Stimulated activated CD8-positive, alpha-beta memory T cell treated with anti-CD3 and anti-CD28 coated beads, Interleukin-4, amount 100 ng/mL, for 24 hours (primary cell): Measurements from ENCODE around the gene KCTD10.
A peak's percentile ranks its signal among the peaks of the same experiment; 100 is the strongest.

Source experiments
- DNase-seq: peaks from one replicate; pipeline ENCODE4 v3.0.0-alpha.2; 2020; ENCODE audit warnings: low read depth

The KCTD10 gene, protein sequence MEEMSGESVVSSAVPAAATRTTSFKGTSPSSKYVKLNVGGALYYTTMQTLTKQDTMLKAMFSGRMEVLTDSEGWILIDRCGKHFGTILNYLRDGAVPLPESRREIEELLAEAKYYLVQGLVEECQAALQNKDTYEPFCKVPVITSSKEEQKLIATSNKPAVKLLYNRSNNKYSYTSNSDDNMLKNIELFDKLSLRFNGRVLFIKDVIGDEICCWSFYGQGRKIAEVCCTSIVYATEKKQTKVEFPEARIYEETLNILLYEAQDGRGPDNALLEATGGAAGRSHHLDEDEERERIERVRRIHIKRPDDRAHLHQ

DNA sequence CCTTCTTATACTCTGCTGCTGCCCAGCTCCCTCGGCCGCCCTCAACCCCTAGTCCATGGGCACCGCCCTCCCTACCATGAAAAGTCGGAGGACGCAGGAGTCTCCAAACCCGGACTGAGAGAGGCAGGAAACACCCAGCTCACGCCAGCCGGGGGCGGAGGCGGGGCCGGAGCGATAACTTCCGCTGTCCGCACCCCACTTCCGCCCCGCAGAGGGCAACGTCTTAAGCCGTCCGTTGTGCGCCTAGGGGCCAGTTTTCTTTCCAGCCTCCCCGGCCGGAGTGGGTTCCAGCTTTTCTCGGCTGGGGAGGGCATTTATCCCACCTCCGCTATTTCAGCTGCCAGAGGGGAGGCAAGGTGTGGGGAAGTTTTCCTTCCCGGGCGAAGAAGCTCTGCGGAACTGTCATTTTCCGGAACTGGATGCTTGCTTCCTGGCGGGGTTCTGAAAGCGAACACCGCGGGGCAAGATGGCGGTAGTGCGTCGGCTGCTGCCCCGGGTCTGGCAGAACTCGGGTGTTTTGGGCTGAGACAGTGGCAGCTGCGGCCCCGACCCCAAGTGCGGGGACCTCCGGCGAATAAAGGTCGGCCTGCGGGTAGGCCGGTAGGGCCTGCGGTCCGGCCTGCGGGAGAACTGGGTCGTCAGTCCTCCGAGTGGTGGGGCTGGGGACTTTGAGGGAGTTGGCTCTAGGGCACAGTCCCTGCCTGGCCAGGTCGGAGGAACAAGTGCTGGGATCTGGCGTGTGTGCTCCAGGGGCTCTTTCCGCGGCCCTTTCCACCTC lies at the start of gene KCTD10, which contains the start of gene UBE3B:
TSS of gene KCTD10 (minus strand) at position 116 of the 778 bp plus-strand sequence. CDS start at position 78, 38 bp downstream.
TSS of gene UBE3B (plus strand) at position 450 of the 778 bp plus-strand sequence. CDS start 5,918 bp downstream, outside the sequence.
- peak; percentile 82 for DNase-seq

DNA sequence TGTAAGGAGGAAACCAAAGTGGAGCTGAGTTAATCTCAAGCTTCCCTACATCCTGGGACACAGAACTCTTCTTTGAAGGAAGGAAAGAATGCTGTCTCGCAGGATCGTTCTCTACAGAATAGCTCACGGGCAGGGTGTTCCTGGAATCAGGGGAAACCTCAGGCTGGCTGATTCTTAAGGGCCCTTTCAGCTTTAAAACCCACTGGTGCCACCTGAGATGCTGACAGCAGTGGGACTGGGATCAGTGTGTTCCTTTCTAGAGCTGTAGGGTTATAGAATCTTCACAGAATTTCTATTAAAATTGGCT lies 48.1 kb upstream of the KCTD10 start:
- DNase-seq: no peak

DNA sequence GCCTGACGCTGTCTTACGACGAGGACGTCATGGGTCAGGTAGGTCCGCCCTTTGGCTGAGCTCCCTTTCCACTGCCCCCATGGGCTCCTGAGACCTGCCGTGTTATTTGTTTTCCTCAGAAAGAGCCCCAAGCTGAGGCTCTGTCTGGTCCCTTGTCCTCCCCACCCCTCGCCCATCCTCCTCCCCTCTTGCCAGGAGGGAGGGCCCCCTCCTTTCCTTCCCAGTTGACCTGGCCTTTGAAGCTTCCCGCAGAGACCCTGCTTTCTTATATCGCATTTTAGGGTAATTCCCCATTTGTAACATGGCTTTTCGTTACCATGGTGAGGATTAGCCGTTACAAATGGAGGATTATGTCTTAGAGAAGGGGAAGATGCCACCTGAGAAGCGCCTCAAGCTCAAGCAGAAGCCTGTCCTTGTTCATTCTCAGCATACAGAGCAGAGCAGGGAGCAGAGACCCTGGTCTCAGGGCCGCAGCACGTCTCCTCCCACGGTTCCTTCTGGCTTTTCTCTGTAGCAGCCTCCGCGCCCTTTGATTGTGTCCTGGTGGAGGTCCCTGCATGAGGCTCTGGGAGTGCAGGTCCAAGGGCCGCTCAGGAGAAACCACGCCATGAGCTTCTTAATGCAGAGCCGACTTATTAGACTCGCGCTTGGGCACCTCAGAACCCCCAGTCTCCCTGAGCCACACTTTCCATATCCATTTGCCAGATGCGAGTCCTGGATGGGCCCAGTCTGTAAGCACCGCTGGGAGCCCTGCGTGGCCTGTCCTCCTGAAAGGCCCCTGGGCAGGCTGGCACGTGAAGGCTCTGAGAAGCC lies 47.6 kb upstream of the KCTD10 start:
- DNase-seq: no peak

DNA sequence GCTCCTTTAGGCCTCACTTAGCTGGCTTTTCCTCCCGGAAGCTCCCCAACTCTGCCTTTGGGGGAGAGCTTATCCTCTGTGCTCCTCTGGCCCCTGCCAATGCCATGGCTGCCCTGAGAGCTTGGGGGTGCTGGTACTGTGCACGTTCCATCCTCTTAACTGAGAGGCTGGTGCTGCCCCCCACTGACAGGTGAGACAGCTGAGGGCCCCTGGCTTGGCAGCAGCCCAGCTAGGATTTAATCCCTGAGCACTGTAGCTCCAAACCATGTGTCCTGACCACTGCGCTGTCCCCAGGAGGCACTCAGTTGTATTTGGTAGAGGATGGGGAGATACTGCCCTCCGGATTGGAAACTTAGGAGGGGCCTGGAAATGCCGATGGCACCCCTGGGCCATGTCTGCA lies 46.4 kb upstream of the KCTD10 start:
- DNase-seq: no peak

- no peak for DNase-seq
Measured at GRCh38 chr12:109523071-109523470, 46.0 kb upstream of the KCTD10 start.

GRCh38 chr12:109521831-109522230 lies 44.7 kb upstream of the KCTD10 start:
- DNase-seq: no peak

DNA sequence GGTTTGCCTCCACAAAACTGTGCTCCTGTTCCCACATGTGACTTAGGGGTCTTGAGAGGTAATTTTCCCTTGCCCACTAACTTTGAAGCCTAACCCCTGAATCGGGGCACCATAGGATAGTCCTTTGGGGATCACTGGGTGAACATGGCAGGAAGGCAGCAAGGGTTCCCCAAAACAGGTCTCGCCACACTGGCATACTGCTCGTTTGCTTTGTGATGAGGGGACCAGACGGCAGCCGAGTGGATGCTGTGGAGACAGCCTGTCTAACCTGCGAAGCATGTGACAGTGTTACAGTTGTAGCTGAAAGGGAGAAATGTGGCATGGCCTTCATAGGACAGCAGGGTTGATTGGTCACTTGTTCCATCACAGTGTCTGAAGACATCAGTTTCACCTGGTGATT lies 42.7 kb upstream of the KCTD10 start:
- DNase-seq: no peak

DNA sequence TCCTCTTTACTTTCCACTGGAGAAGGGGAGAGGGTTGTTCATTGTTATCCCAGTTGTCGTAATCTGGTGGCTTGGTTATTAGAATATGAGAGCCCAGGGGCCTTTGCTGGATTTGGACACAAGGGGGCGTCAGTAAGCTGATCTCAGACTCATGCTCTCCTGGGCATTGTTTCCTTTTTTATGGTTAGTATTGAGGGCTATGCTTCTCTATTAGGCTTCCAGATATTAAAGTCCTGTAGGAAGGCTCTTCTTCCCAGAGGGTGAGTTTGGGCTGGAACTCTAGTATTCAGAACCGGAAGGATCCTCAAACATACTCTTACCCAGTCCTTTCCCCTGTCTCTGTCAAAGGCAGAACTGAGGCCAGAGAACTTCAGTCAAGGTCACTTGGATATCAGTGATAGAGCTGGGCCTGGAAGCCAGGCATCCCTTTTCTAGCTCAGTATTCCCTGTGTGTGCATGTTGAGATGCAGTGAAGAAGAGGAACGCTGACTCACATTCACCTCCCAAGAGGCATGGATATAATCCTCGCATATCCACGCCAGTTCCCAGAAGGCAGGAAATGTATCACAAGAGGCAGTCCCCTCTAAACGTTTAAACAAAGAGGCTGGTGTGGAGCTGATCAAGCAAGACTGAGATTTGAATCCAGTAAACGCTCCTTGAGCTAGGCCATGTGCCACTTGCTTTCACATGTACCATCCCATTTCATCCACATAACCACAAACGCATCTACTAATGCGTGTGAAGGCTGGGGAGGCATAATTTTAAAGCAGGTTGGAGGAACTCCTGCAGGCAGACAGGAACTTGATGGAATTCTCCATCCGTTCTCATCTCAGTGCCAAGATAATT lies 41.9 kb upstream of the KCTD10 start:
- DNase-seq: peak; percentile 37

GRCh38 chr12:109517619-109518018 lies 40.5 kb upstream of the KCTD10 start:
- DNase-seq: no peak

GRCh38 chr12:109513977-109514376 lies 36.9 kb upstream of the KCTD10 start:
- no peak for DNase-seq

DNA sequence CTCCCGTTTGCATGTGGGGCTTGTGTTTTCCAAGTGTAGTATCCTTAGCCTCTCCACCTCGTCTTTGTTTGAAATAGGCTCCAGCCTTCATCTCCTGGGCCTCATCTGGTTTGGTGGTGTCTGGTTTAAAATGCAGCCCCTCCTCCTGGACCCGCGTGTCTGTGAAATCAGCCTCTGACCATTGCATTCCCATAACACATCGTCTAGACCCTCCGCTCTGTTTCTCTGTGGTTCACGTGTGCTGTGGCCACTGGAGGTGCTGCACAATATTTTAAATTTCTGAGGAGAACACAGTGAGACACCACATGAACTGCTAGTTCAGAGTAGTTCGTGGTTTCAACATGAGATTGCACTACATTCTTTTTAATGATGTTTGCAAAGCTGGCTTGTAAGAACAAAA lies 36.0 kb upstream of the KCTD10 start:
- no peak for DNase-seq

DNA sequence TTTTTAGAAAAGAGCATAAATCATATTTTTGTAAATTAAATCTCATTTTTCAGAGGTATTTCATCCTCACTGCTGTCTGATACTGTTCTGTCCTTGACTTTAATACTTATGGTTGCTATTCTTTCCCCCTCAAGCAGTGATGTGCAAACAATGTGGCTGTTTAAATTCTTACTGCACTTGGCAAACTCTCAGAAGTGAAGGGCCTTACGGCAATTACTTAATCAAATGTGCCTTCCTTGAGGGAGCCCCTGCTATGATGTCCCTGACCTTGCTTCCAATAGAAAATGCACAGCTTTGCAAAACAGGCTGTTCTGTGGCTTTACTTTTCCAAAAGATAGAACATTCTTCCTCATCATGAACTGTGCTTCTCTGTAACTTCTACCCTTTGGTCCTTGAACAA lies 35.5 kb upstream of the KCTD10 start:
- no peak for DNase-seq

DNA sequence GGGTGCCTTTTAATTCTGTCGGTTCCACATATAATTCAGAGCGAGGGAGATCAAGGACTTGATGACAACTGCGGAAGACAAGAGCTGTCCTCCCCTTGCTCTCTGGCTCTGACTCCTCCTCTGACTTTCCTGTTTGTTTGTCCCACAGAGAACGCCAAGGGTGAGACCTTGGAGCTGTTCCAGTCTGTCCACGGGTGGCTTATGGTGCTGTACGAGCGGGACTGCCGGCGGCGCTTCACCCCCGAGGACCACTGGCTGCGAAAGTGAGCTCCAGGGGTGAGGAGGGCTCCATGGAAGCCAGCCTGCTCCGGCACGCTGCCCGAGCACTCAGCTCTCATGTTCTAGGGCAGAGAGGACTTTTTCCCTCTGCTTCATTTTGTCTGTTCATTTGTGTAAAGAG lies 33.1 kb upstream of the KCTD10 start:
- DNase-seq: no peak

GRCh38 chr12:109504068-109504467 lies 27.0 kb upstream of the KCTD10 start:
- DNase-seq: no peak

- DNase-seq: no peak
Measured at GRCh38 chr12:109503611-109504010, 26.5 kb upstream of the KCTD10 start.

DNA sequence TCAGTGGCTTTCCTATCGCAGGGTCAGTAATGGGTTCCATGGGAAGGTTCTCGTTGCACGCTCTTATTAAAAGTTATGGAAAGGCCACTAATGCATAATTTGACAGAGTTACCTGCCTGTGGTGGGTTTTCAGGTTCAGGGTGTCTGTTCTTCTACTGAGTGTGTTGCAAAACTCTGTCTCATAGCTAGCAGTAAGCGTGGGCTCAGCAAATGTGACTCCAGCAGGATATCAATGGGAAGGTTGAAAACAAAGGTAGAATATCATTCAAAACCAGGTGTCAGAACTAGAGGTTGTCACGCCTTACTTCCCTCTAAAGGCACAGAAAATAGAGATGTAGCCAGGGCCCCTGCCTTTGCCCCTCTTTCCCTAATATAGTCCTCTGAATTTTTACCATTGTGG lies 25.2 kb upstream of the KCTD10 start:
- DNase-seq: no peak

DNA sequence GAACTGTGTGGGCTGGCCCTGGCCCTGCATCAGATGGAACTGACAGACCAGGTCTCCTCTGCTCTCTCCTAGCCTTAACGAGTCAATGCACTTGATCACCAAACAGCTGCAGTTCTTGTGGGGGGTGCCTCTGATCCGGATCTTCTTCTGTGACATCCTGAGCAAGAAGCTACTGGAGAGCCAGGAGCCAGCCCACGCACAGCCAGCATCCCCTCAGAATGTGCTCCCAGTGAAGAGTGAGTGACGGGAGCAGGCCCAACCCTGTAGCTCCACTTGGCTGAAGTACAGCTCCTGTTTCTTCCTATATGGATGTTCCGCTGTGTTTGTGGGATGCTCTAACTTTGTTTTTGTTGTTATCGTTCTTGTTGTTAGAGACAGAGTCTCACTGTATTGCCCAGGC lies 24.2 kb upstream of the KCTD10 start:
- no peak for DNase-seq

DNA sequence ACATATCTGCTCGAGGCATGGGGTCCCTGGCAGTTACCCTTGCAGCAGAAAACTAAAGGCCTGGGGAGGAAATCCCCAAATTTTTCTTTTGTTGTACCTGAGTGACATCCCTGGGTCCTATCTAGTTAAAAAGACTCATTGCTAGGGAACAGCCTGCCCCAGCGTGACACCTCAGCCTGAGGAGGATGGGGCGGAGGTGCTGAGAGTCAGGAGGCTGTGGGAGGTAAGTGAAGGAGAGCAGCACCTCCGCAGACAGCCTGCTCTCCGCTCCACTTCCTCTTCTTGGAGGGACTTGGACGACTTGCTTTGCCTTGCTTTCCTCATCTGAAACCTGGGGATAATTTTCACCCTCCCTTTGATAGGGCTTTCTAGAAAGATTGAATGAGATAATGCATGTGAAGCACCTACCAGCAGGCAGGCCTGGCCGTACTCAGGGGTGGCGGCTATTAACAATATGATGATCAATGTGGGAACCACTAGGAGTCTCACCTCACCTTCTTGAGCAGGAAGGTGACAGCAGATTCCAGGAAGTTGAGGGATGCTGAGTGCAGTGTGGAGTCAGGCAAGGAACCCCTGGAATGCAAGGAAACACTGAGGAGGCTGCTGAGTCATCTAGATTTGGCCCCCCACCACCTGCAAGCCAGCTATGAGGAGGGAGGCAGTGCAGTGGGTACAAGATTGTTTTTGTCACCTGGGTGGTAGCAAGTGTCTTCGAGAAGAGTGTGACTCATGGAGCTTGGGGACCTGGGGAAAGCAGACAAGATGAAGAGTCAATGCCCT lies 23.5 kb upstream of the KCTD10 start:
- DNase-seq: no peak

GRCh38 chr12:109497675-109498074 lies 20.6 kb upstream of the KCTD10 start:
- DNase-seq: no peak

DNA sequence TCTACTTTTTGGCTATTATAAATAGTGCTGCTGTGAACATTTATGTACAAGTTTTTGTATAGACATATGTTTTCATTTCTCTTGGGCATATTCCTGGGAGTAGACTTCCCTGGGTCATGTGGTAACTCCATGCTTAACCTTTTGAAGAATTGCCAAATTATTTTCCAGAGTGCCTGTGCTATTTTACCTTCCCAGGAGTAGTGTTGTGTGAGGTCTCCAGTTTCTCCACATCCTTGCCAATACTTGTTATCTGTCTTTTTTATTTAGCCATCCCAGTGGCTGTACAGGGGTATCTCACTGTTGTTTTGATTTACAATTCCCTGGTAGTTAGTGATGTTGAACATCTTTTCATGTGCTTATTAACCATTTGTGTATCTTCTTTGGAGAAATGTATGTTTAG lies 19.2 kb upstream of the KCTD10 start:
- no peak for DNase-seq

DNA sequence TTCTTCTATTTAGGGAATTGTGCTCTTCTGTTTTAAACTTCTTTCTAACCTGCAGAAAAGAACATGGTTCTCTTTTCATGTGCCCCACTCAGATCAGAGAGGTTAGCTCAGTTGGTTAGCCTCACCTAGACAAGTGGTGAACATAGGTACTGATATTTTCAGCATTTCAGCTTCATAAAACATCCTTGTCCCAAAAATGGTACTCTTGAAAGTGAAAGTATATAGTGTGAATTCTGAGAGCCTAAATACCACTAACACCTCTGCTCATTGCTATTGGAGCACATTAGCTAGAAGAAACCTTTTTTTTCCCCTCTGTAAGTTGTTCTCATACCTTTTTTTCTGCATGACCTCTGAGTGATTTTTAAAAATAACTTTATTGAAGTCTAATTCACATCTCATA lies 17.9 kb upstream of the KCTD10 start:
- no peak for DNase-seq
